Psoas muscle (tissue), 8 donors: ENCODE results near the gene PAN2. TPM values are rescaled to one million over a fixed set of nuclear protein-coding genes. Genes with fewer than 3 reads are reported as not detected.

ENCODE experiments used
- ATAC-seq, 4 donors: fragments of 200-7000 bp; cut with Tn5 transposase; one replicate each; pipeline ENCODE4 v1.9.1; 2020; ENCODE audit warnings: moderate library complexity in 3 of 4, mild to moderate bottlenecking in 2 of 4
- DNase-seq, 2 donors: peaks; one replicate each; pipeline ENCODE4 v3.0.0-alpha.2; 2020
- H3K27ac ChIP-seq: fragments of 200-600 bp; one replicate; pipeline ENCODE4 v1.8.0; 2022
- H3K27me3 ChIP-seq, 3 donors: fragments of 200-600 bp in 1 of 3; one replicate each; pipeline versions ENCODE4 v1.6.1 to v1.8.0; 2013 to 2022; ENCODE audit warnings: low read length in 2 of 3, mild to moderate bottlenecking in 2 of 3, moderate library complexity in 1 of 3; ENCODE audit not compliant: insufficient read depth in 3 of 3
- H3K36me3 ChIP-seq, 2 donors: fragments of 200-600 bp in 1 of 2; one replicate each; pipeline versions ENCODE4 v1.6.1 to v1.8.0; 2013 to 2022; ENCODE audit warnings: low read depth in 1 of 2, mild to moderate bottlenecking in 1 of 2, moderate library complexity in 1 of 2; ENCODE audit not compliant: insufficient read depth in 1 of 2
- H3K4me1 ChIP-seq: fragments of 200-600 bp; one replicate; pipeline ENCODE4 v1.8.0; 2022
- H3K4me3 ChIP-seq: fragments of 200-600 bp; one replicate; pipeline ENCODE4 v1.8.0; 2022; ENCODE audit warnings: mild to moderate bottlenecking
- H3K9me3 ChIP-seq: fragments of 200-600 bp; one replicate; pipeline ENCODE4 v1.8.0; 2022
- WGBS, 3 donors: extraction: QIAGEN DNeasy Blood & Tissue Kit; methylation state at CpG; one replicate each; pipeline versions ENCODE4 v1.1.6 to v1.1.7; 2013; 5-methylcytosine and 5-hydroxymethylcytosine counted together
- intact Hi-C, 2 donors: fragments of 100-400 bp; cut with DNase I; formaldehyde crosslinking; loops; one replicate each; pipeline versions ENCODE4 v1.11.0 to v1.14.2; 2022
- polyA plus RNA-seq, 3 donors: library from polyadenylated mRNA; stranded (reverse); fragments of 200-250 nt; gene quantifications; one replicate each; pipeline ENCODE4 v1.2.3, GENCODE V29; 2013
- total RNA-seq, 4 donors: library from RNA; stranded (reverse); fragmentation: NEBNext Ultra II Directional in 2 of 4; extraction: Animal tissue kit (Norgen Biotek cat#: 25700) in 2 of 4; gene quantifications; one replicate each; pipeline versions ENCODE4 v1.2.1 to v1.2.4, GENCODE V29; 2021 to 2023
- TF ChIP-seq, protein P1 (sequence below): fragments of 200-600 bp; IDR thresholded peaks from one replicate; pipeline ENCODE4 v1.8.0; 2022; ENCODE audit warnings: antibody characterized with exemption
- donor health status: healthy with polysubstance abuse.
- donor health status: DM: no; HTN: no; CAD: no; lungs with moderate emphysema.
- donor health status: Bipolar disorder and iron deficiency.
- donor health status: healthy.
- donor health status: DM: yes; HTN: yes; CAD: no.
- donor health status: DM: no; HTN: no; CAD: no.
- donor health status: DM: no; HTN: no; CAD: no.
- donor health status: DM: yes; HTN: yes; CAD: no.

Gene PAN2
- total and polyA plus RNA-seq, 7 donors: 17.3 to 37.5 (median 25.9) TPM

DNA sequence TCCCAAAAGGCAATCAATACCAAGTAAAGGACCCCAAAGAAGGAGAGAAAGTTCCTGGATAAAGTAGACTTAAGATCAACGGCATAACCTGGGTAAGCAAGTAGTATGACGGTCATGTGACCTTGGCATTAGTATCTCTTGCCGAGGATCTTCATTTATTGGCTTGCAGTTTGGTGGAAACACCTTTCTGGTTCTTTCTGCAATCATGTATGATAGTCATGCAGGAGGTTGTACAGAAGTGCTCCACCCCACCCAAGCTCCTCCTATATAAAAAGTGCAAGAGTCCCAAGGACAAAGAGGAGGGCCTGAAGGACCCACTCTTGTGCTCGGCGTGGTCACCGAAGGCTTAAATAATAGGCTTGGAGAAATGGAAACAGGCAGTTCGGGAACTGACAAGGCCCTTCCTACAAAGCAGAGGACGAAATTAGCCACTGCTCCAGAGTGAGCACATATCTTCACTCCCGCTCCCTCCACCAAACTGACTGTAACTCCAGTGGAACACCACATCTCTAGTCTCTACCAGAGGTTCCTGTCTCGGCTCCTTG lies 34.4 kb downstream of the PAN2 start:
- WGBS, 3 donors: 0 to 1% (median 0%) methylated on average over 10 of the region's 10 CpGs
- H3K9me3 ChIP-seq: no peaks in the 10 kb centered on the region
- H3K27me3 ChIP-seq: no peaks in the 10 kb centered on the region
- H3K36me3 ChIP-seq: peaks cover 0 to 27% of the 10 kb centered on the region in 2 donors
- peak overlapping the region; percentile 92 for H3K27ac ChIP-seq
- DNase-seq (no peak), ATAC-seq (peak in 3 of 4 donors; percentile 3 to 10 (median 4))
- peaks cover 60% of the 10 kb centered on the region for H3K4me1 ChIP-seq
- H3K4me3 ChIP-seq: peak overlapping the region; percentile 96
- intact Hi-C loops: no loop called here
- TF ChIP-seq, protein P1, sequence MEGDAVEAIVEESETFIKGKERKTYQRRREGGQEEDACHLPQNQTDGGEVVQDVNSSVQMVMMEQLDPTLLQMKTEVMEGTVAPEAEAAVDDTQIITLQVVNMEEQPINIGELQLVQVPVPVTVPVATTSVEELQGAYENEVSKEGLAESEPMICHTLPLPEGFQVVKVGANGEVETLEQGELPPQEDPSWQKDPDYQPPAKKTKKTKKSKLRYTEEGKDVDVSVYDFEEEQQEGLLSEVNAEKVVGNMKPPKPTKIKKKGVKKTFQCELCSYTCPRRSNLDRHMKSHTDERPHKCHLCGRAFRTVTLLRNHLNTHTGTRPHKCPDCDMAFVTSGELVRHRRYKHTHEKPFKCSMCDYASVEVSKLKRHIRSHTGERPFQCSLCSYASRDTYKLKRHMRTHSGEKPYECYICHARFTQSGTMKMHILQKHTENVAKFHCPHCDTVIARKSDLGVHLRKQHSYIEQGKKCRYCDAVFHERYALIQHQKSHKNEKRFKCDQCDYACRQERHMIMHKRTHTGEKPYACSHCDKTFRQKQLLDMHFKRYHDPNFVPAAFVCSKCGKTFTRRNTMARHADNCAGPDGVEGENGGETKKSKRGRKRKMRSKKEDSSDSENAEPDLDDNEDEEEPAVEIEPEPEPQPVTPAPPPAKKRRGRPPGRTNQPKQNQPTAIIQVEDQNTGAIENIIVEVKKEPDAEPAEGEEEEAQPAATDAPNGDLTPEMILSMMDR: no peak

DNA sequence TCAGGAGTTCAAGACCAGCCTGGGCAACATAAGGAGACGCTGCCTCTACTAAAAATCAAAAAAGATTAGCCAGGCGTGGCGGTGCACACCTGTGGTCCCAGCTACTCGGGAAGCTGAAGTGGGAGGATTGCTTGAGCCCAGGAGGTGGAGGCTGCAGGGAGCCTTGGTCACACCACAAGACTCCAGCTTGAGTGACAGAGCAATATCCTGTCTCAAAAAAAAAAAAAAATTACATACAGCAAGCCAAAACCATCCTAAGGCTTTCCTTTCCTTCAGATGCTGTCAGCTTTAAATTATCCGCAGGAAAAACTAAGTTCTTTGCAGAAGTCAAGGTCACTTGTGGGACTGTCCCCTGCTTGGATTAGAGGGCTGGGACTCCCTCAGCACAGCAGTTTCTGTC lies 35.0 kb downstream of the PAN2 start:
- H3K4me1 ChIP-seq: peaks cover 66% of the 10 kb centered on the region
- peak overlapping the region; percentile 96 for H3K4me3 ChIP-seq
- ATAC-seq: no peak
- intact Hi-C loops: no loop called here
- DNase-seq: no peak
- H3K9me3 ChIP-seq: no peaks in the 10 kb centered on the region
- no peaks in the 10 kb centered on the region for H3K27me3 ChIP-seq
- TF ChIP-seq, protein P1: no peak
- peak overlapping the region; percentile 92 for H3K27ac ChIP-seq
- WGBS, 3 donors: 59 to 71% (median 66%) methylated on average over 5 of the region's 5 CpGs
- H3K36me3 ChIP-seq: peaks cover 0 to 24% of the 10 kb centered on the region in 2 donors

DNA sequence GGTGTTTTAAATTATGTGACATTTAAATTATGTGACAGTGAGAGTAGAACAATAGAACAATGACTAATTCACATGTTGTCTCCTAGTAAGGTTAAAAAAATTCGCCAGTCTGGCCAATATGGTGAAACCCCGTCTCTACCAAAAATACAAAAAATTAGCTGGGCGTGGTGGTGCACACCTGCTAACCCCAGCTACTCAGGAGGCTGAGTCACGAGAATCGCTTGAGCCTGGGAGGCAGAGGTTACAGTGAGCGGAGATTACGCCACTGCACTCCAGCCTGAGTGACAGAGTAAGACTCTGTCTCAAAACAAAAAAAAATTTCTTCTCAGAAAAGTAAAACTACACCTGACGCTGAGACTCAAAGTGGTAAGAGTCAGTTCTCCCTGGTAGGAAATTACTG lies 36.4 kb downstream of the PAN2 start:
- H3K36me3 ChIP-seq: peaks cover 0 to 16% of the 10 kb centered on the region in 2 donors
- DNase-seq (no peak), ATAC-seq (no peak)
- no peaks in the 10 kb centered on the region for H3K9me3 ChIP-seq
- 88 to 94% (median 89%) methylated on average over 8 of the region's 8 CpGs for WGBS, 3 donors
- peak overlapping the region; percentile 96 for H3K4me3 ChIP-seq
- peak overlapping the region; percentile 92 for H3K27ac ChIP-seq
- TF ChIP-seq, protein P1: no peak
- peaks cover 68% of the 10 kb centered on the region for H3K4me1 ChIP-seq
- H3K27me3 ChIP-seq: no peaks in the 10 kb centered on the region
- intact Hi-C loops: no loop called here

DNA sequence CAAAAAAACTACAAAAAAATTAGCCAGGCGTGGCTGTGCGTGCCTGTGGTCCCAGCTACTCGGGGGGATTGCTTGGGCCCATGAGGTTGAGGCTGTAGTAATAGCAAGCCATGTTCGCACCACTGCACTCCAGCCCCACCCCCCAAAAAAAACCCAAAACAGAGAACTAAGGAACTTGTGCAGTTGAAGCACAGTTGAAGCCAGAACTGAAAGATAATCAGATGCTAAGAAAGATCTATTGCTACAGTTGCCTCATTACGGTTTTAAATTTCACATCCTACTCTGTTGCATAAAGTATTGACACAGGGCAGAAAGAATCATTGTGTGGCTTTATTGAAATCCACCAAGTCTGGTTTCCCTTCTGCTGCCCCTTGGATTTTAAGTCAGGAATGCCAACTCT lies 37.5 kb downstream of the PAN2 start:
- Histone ChIP-seq H3K4me3 (peak overlapping the region; percentile 6), H3K27me3 (no peaks in the 10 kb centered on the region), H3K27ac (peak overlapping the region; percentile 92), H3K9me3 (no peaks in the 10 kb centered on the region), H3K4me1 (peaks cover 68% of the 10 kb centered on the region), H3K36me3 (peaks cover 0 to 24% of the 10 kb centered on the region in 2 donors)
- 47 to 65% (median 54%) methylated on average over 5 of the region's 5 CpGs for whole genome bisulfite sequencing, 3 donors
- intact Hi-C loops: no loop called here
- DNase-seq (no peak), ATAC-seq (no peak)
- TF ChIP-seq, protein P1: no peak

DNA sequence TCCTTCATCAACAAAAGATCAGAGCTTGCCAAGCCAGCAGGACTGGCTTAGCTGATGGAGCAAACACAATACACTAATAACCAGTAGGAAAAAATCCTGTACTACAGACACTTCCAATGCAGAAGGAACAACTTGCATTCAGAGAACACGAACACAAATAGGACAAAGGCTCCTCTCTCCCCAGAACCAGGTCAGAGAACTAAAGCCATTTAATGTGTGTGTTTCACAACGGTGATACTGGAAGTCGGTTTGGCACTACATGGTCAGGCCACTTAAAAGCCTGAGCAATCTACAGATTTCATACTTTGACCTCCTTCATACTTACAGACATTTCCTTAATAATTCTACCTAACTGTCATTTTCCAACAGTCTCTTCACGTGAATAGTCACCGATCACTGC lies 40.0 kb downstream of the PAN2 start:
- TF ChIP-seq, protein P1: no peak
- H3K36me3 ChIP-seq: peaks cover 4 to 38% of the 10 kb centered on the region in 2 donors
- H3K4me1 ChIP-seq: peaks cover 61% of the 10 kb centered on the region
- no peak for DNase-seq
- intact Hi-C loops: no loop called here
- peak; percentile 30 to 68 (median 49) for ATAC-seq
- WGBS, 3 donors: 47 to 72% (median 58%) methylated on average over 5 of the region's 5 CpGs
- H3K4me3 ChIP-seq: no peak overlapping the region
- H3K27ac ChIP-seq: peak overlapping the region; percentile 46
- no peaks in the 10 kb centered on the region for H3K9me3 ChIP-seq
- H3K27me3 ChIP-seq: no peaks in the 10 kb centered on the region
